H9 (cell line): ENCODE measurements around the gene SOD1. TPM values are rescaled to one million over a fixed set of nuclear protein-coding genes. Genes with fewer than 3 reads are reported as not detected.

ENCODE experiments used
- DNase-seq: peaks from one replicate; pipeline ENCODE4 v3.0.0-alpha.2; 2017
- H2AFZ ChIP-seq: one replicate; pipeline ENCODE4 v1.6.1; 2013; ENCODE audit warnings: mild to moderate bottlenecking, low read length, control low read depth, moderate library complexity
- H2AK5ac ChIP-seq: 2 replicates; pipeline ENCODE4 v1.6.1; 2013; ENCODE audit warnings: low read length, control low read depth, mixed read lengths; ENCODE audit not compliant: insufficient read length
- H2BK120ac ChIP-seq: one replicate; pipeline ENCODE4 v1.6.1; 2013; ENCODE audit warnings: low read depth, mild to moderate bottlenecking, low read length, control low read depth, inconsistent platforms; ENCODE audit not compliant: poor library complexity, severe bottlenecking
- H2BK12ac ChIP-seq: 2 replicates; pipeline ENCODE4 v1.6.1; 2013; ENCODE audit warnings: low read length, control low read depth, mixed read lengths, low read depth; ENCODE audit not compliant: insufficient read length
- H2BK15ac ChIP-seq: 2 replicates; pipeline ENCODE4 v1.6.1; 2013; ENCODE audit warnings: low read depth, low read length, control low read depth
- H2BK20ac ChIP-seq: one replicate; pipeline ENCODE4 v1.6.1; 2013; ENCODE audit warnings: low read depth, mild to moderate bottlenecking, low read length, control low read depth, inconsistent platforms; ENCODE audit not compliant: poor library complexity, severe bottlenecking
- H2BK5ac ChIP-seq: 2 replicates; pipeline ENCODE4 v1.6.1; 2013; ENCODE audit warnings: low read length, control low read depth, mixed read lengths; ENCODE audit not compliant: insufficient read length
- H3K14ac ChIP-seq: 2 replicates; pipeline ENCODE4 v1.6.1; 2013; ENCODE audit warnings: low read length, control low read depth; ENCODE audit not compliant: insufficient read depth
- H3K18ac ChIP-seq: 2 replicates; pipeline ENCODE4 v1.6.1; 2013; ENCODE audit warnings: low read depth, mild to moderate bottlenecking, mixed read lengths, low read length, control low read depth; ENCODE audit not compliant: insufficient read length
- H3K23ac ChIP-seq: 2 replicates; pipeline ENCODE4 v1.6.1; 2013; ENCODE audit warnings: low read length, control low read depth, mixed read lengths, low read depth; ENCODE audit not compliant: insufficient read length
- H3K23me2 ChIP-seq: 2 replicates; pipeline ENCODE4 v1.6.1; 2013; ENCODE audit warnings: low read depth, mild to moderate bottlenecking, mixed read lengths, low read length, control low read depth; ENCODE audit not compliant: insufficient read length, poor library complexity, severe bottlenecking
- H3K27ac ChIP-seq: 2 replicates; pipeline ENCODE4 v1.5.1; 2013; ENCODE audit warnings: low read length, control low read depth, mixed read lengths, low read depth; ENCODE audit not compliant: insufficient read length
- H3K27me3 ChIP-seq: 2 replicates; pipeline ENCODE4 v1.6.1; 2013; ENCODE audit warnings: low read length, control low read depth, inconsistent platforms; ENCODE audit not compliant: insufficient read depth
- H3K4ac ChIP-seq: 2 replicates; pipeline ENCODE4 v1.6.1; 2013; ENCODE audit warnings: low read depth, mild to moderate bottlenecking, control low read depth, inconsistent platforms, low read length, moderate library complexity
- H3K4me1 ChIP-seq: 2 replicates; pipeline ENCODE4 v1.6.1; 2013; ENCODE audit warnings: low read length, control low read depth, inconsistent platforms; ENCODE audit not compliant: insufficient read depth
- H3K4me2 ChIP-seq: 2 replicates; pipeline ENCODE4 v1.6.1; 2013; ENCODE audit warnings: low read length, control low read depth, mixed read lengths; ENCODE audit not compliant: insufficient read length, insufficient read depth
- H3K56ac ChIP-seq: 2 replicates; pipeline ENCODE4 v1.6.1; 2013; ENCODE audit warnings: low read depth, mild to moderate bottlenecking, mixed read lengths, low read length, control low read depth; ENCODE audit not compliant: insufficient read length
- H3K79me1 ChIP-seq: 2 replicates; pipeline ENCODE4 v1.6.1; 2013; ENCODE audit warnings: low read depth, mild to moderate bottlenecking, moderate library complexity, low read length, control low read depth, inconsistent platforms; ENCODE audit not compliant: insufficient read depth, poor library complexity, severe bottlenecking
- H3K79me2 ChIP-seq: 2 replicates; pipeline ENCODE4 v1.6.1; 2013; ENCODE audit warnings: low read length, control low read depth, inconsistent platforms; ENCODE audit not compliant: insufficient read depth
- H3K9ac ChIP-seq: 2 replicates; pipeline ENCODE4 v1.6.1; 2013; ENCODE audit warnings: low read length, control low read depth, mixed read lengths; ENCODE audit not compliant: insufficient read length; ENCODE audit errors: extremely low read depth
- H3K9me3 ChIP-seq: one replicate; pipeline ENCODE4 v1.6.1; 2013; ENCODE audit warnings: low read depth, low read length, inconsistent platforms; ENCODE audit not compliant: control insufficient read depth
- H3T11ph ChIP-seq: one replicate; pipeline ENCODE4 v1.6.1; 2013; ENCODE audit warnings: mild to moderate bottlenecking, low read length, control low read depth, inconsistent platforms
- H4K20me1 ChIP-seq: one replicate; pipeline ENCODE4 v1.6.1; 2013; ENCODE audit not compliant: control insufficient read depth, insufficient read length, insufficient read depth
- H4K5ac ChIP-seq: 2 replicates; pipeline ENCODE4 v1.6.1; 2013; ENCODE audit warnings: low read depth, mild to moderate bottlenecking, mixed read lengths, low read length, control low read depth; ENCODE audit not compliant: insufficient read length
- H4K8ac ChIP-seq: replicated peaks from 2 replicates; pipeline ENCODE4 v1.6.1; 2013; ENCODE audit warnings: low read length, control low read depth, mixed read lengths, low read depth; ENCODE audit not compliant: insufficient read length
- H4K91ac ChIP-seq: 2 replicates; pipeline ENCODE4 v1.6.1; 2013; ENCODE audit warnings: low read depth, mild to moderate bottlenecking, moderate library complexity, mixed read lengths, low read length, control low read depth; ENCODE audit not compliant: insufficient read length
- H3K27ac Mint-ChIP-seq, 3 experiments: 2 replicates in 2 of 3; 3 replicates in 1 of 3; pipeline ENCODE4 v1.8.0; 2020 to 2021; ENCODE audit warnings: mixed read lengths in 3 of 3, mild to moderate bottlenecking in 1 of 3, moderate library complexity in 1 of 3
- H3K27me3 Mint-ChIP-seq: 2 replicates; pipeline ENCODE4 v1.8.0; 2021; ENCODE audit warnings: low read depth, mild to moderate bottlenecking, moderate library complexity, mixed read lengths
- H3K36me3 Mint-ChIP-seq, 3 experiments: 2 replicates in 2 of 3; 3 replicates in 1 of 3; pipeline ENCODE4 v1.8.0; 2020 to 2021; ENCODE audit warnings: low read depth in 3 of 3, mixed read lengths in 3 of 3; ENCODE audit not compliant: insufficient read depth in 1 of 3
- H3K4me1 Mint-ChIP-seq, 2 experiments: 2 replicates each; pipeline ENCODE4 v1.8.0; 2020; ENCODE audit warnings: mixed read lengths in 2 of 2
- H3K4me3 Mint-ChIP-seq, 2 experiments: 2 replicates in 1 of 2; 3 replicates in 1 of 2; pipeline ENCODE4 v1.8.0; 2020 to 2021; ENCODE audit warnings: mild to moderate bottlenecking in 2 of 2, mixed read lengths in 2 of 2, moderate library complexity in 1 of 2
- H3K9me3 Mint-ChIP-seq, 2 experiments: 2 replicates in 1 of 2; 3 replicates in 1 of 2; pipeline ENCODE4 v1.8.0; 2020; ENCODE audit warnings: mild to moderate bottlenecking in 2 of 2, mixed read lengths in 2 of 2, moderate library complexity in 1 of 2
- WGBS: extraction: QIAGEN DNeasy Blood & Tissue Kit; methylation state at CpG from one replicate; pipeline ENCODE4 v1.1.7; 2013; ENCODE audit warnings: missing lambda C conversion rate, low lambda C conversion rate, mixed read lengths; ENCODE audit not compliant: insufficient read length; ENCODE audit errors: extremely low coverage; 5-methylcytosine and 5-hydroxymethylcytosine counted together
- total RNA-seq: library from RNA; stranded (reverse); gene quantifications from 2 replicates; pipeline ENCODE4 v1.2.1, GENCODE V29; 2021
- TF ChIP-seq, protein P1 (sequence below): fragments of 200-600 bp; sonication (generic); conservative IDR thresholded peaks from 3 replicates; pipeline ENCODE4 v1.8.0; 2021; ENCODE audit warnings: antibody characterized with exemption, mild to moderate bottlenecking

The SOD1 gene
- total RNA-seq, 1 experiment from 2014 or later, result 201 TPM

DNA sequence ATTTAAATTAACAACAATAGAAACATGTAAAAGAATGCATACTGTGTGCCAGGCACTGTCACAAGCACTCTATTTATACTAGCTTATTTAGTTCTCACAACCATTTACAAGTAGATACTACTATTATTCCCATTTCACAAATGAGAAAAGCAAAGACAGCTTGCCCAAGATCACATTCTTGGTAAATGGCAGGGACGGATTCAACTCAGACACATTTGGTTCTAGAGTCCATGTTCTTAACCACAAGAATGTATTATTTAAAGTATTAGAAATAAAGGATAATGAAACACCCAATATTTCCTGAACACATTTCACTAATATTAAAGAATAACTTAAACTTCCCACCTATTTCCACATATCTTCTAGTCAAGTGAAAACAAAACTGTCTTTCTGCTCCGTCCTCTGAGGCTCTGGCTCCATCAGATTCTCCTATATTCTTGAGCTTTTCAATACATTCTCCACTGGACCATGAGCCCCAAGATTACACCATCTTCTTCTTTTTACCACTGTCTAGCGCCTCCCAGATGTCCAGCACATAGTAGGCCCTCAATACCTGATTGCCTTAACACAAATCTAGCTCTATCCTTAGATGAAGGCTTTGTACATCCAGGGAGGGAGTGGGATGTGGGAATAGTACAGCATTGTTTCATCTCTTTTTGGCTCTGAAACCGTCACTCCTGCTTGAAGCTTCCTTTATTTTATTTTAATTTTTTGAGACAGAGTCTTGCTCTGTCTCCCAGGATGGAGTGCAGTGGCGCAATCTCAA lies 29.3 kb downstream of the SOD1 start:
- H3K23me2 ChIP-seq, result no peaks in the 10 kb centered on the region
- H3K14ac ChIP-seq, result no peak overlapping the region
- H4K8ac ChIP-seq, result no peak overlapping the region
- H2AFZ ChIP-seq, result no peak overlapping the region
- H4K20me1 ChIP-seq, result no peaks in the 10 kb centered on the region
- H3K4me1 Mint-ChIP-seq, result no peaks in the 10 kb centered on the region
- no peak overlapping the region for H2BK120ac ChIP-seq
- H3K27me3 ChIP-seq, result no peaks in the 10 kb centered on the region
- no peak overlapping the region for H3K4ac ChIP-seq
- no peak overlapping the region for H2AK5ac ChIP-seq
- H4K5ac ChIP-seq, result no peak overlapping the region
- H2BK15ac ChIP-seq, result no peak overlapping the region
- H3K4me2 ChIP-seq, result no peak overlapping the region
- no peak overlapping the region for H2BK5ac ChIP-seq
- no peak overlapping the region for H2BK20ac ChIP-seq
- no peak overlapping the region for H3K56ac ChIP-seq
- no peak for DNase-seq
- H3K4me3 Mint-ChIP-seq, result no peak overlapping the region
- H3K9me3 ChIP-seq, result no peaks in the 10 kb centered on the region
- H4K91ac ChIP-seq, result no peak overlapping the region
- no peak overlapping the region for H2BK12ac ChIP-seq
- no peak overlapping the region for H3K27ac Mint-ChIP-seq
- no peak overlapping the region for H3K18ac ChIP-seq
- no peaks in the 10 kb centered on the region for H3K79me2 ChIP-seq
- H3K27me3 Mint-ChIP-seq, result no peaks in the 10 kb centered on the region
- no peak overlapping the region for H3K23ac ChIP-seq
- TF ChIP-seq, protein P1, sequence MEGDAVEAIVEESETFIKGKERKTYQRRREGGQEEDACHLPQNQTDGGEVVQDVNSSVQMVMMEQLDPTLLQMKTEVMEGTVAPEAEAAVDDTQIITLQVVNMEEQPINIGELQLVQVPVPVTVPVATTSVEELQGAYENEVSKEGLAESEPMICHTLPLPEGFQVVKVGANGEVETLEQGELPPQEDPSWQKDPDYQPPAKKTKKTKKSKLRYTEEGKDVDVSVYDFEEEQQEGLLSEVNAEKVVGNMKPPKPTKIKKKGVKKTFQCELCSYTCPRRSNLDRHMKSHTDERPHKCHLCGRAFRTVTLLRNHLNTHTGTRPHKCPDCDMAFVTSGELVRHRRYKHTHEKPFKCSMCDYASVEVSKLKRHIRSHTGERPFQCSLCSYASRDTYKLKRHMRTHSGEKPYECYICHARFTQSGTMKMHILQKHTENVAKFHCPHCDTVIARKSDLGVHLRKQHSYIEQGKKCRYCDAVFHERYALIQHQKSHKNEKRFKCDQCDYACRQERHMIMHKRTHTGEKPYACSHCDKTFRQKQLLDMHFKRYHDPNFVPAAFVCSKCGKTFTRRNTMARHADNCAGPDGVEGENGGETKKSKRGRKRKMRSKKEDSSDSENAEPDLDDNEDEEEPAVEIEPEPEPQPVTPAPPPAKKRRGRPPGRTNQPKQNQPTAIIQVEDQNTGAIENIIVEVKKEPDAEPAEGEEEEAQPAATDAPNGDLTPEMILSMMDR, result no peak
- no peaks in the 10 kb centered on the region for H3K9me3 Mint-ChIP-seq
- no peaks in the 10 kb centered on the region for H3K4me1 ChIP-seq
- no peak overlapping the region for H3K27ac ChIP-seq
- H3K36me3 Mint-ChIP-seq, result peaks cover 52 to 91% (median 89%) of the 10 kb centered on the region in 3 experiments; a peak in 6 of 7 replicates
- WGBS, result no CpG with 5 or more reads among the region's 5 CpGs
- H3T11ph ChIP-seq, result no peak overlapping the region
- no peak overlapping the region for H3K9ac ChIP-seq
- no peaks in the 10 kb centered on the region for H3K79me1 ChIP-seq
